GM13977 (cell line): Measurements from ENCODE around the gene XPO5.

Experiments
- DNase-seq: peaks from one replicate; pipeline ENCODE4 v3.0.0; 2012; ENCODE audit warnings: low spot score
- in situ Hi-C: fragments of 300-500 bp; cut with MboI; formaldehyde crosslinking; loops from one replicate; pipeline ENCODE4 v1.12.0; 2022; ENCODE audit warnings: low sequenced_read_pairs, low pct_unique_long_range_greater_than_20kb, mixed read lengths, inconsistent platforms; ENCODE audit not compliant: unreplicated experiment
- TF ChIP-seq, protein P1 (sequence below): IDR thresholded peaks from 2 replicates; pipeline ENCODE4 v1.5.1; 2012; ENCODE audit warnings: mild to moderate bottlenecking, control low read depth; ENCODE audit not compliant: insufficient read depth; ENCODE audit errors: extremely low read depth, missing control alignments

XPO5 gene

DNA sequence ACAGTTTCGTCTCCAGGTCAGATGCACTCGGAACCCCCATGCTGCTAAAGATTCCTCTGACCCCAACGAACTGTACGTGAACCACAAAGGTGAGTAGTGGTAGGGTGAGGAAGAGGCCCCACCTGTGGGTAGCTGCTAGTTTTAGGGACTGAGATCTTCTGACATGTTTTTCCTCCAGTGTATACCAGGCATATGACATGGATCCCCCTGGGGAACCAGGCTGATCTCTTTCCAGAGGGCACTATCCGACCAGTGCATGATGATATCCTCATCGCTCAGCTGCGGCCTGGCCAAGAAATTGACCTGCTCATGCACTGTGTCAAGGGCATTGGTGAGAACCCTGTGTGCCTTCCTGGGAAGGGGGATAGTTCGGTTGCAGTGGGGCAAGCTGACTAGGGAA, 55.7 kb downstream of the XPO5 start:
- no peak for DNase-seq
- TF ChIP-seq, protein P1, sequence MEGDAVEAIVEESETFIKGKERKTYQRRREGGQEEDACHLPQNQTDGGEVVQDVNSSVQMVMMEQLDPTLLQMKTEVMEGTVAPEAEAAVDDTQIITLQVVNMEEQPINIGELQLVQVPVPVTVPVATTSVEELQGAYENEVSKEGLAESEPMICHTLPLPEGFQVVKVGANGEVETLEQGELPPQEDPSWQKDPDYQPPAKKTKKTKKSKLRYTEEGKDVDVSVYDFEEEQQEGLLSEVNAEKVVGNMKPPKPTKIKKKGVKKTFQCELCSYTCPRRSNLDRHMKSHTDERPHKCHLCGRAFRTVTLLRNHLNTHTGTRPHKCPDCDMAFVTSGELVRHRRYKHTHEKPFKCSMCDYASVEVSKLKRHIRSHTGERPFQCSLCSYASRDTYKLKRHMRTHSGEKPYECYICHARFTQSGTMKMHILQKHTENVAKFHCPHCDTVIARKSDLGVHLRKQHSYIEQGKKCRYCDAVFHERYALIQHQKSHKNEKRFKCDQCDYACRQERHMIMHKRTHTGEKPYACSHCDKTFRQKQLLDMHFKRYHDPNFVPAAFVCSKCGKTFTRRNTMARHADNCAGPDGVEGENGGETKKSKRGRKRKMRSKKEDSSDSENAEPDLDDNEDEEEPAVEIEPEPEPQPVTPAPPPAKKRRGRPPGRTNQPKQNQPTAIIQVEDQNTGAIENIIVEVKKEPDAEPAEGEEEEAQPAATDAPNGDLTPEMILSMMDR: no peak
- in situ Hi-C loops: no loop called here

- TF ChIP-seq, protein P1: no peak
- in situ Hi-C loops: no loop called here
- no peak for DNase-seq
Measured at GRCh38 chr6:43517505-43518357, 58.1 kb downstream of the XPO5 start.

DNA sequence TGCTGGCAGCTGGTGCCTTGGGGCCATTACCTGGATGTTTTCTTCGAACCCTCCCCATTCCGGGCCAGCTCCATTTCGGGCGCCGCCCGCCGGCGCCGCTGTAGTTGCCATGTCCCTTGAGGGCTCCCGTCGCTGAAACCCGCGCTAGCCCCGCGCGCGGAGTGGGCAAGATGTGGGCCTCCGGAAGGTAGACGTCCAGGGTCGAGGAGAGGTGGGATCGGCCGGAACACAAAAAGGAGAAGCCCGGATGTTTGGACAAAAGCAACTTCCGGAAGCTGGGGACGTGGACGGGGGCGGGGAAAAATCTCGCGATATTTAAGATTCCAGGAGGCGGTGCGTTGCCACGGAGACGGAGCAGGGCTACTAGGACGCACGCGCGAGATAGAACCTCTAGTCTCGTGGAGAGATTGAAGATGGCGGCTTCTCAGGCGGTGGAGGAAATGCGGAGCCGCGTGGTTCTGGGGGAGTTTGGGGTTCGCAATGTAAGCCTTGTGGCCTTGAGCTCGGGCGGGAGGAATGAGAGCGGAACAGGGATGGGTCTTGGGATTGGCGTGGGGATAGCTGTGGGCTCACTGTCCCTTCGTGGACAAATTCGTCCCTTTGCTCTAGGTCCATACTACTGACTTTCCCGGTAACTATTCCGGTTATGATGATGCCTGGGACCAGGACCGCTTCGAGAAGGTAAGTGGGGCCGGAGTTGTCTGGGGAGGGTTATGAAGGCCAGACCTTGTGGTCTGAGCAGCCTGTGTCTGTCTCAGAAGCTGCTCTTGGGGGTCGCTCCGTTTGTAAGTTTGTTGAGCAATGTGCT, 58.9 kb downstream of the XPO5 start, which contains the start of the genes POLR1C and YIPF3:
Gene POLR1C, plus strand, starts transcription at position 393 of the 808 bp plus-strand sequence. Its CDS starts 21 bp downstream, at position 414.
Gene YIPF3, minus strand, starts transcription at position 230 of the 808 bp plus-strand sequence. Its CDS starts 119 bp downstream, at position 111.
- in situ Hi-C loops: no loop called here
- TF ChIP-seq, protein P1: no peak
- DNase-seq: peak; percentile 96

DNA sequence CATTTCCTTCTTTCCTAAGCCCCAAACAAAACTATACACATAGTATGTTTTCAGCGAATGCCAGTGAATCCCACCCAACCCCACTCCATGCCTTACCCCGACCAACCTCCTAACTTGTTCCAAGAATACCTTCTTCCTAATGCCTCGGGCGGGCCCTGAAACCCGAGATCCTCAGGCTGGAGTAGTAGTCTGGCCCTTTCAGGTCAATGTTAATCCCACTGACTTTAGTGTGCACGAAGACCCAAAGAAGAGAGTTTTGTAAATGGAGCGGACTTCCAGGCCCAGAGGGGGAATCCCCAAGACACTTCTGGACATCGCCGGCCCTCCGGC, 59.5 kb downstream of the XPO5 start:
- no peak for DNase-seq
- TF ChIP-seq, protein P1: no peak
- in situ Hi-C loops: no loop called here

- TF ChIP-seq, protein P1: no peak
- no peak for DNase-seq
- in situ Hi-C loops: no loop called here
Measured at GRCh38 chr6:43515808-43516207, 60.0 kb downstream of the XPO5 start.

DNA sequence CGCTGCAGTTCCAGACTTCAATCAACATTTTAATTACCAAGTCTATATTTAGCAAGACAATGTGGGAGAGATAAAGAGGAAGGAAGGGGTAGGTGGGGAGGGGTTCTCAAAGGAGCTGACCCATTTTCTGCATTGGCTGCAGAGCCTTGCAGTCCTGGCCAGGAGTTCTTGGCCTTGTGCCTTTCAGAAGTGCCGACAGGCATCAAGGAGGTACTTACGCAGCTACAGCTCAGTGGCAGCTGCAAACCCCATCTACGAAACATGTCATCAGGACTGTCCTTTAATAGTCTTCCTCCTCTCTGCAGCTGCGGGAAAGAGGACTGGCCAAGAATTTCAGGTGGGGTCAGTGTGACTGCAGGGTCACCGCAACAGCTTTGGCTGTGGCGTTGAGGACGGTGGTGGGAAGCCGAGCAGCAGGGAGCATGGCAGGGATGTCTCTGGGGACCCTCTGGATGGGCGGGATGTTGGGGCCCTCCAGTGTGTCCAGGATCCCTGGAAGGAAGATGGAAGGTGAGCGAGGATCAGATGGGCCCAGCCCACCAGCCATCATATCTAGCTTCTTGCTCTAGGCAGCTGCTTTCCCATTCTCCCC, 63.9 kb downstream of the XPO5 start:
- no peak for DNase-seq
- TF ChIP-seq, protein P1: no peak
- in situ Hi-C loops: no loop called here
